Activated naive CD4-positive, alpha-beta T cell treated with anti-CD3 and anti-CD28 coated beads, Interleukin-2, amount 50 U/mL, for 24 hours (primary cell): Measurements from ENCODE around the gene SMIM41.
A peak's percentile ranks its signal among the peaks of the same experiment; 100 is the strongest.
"Not testable (repeated sequence)": the region's sequence is repeated elsewhere in the genome, so short reads cannot be mapped to it uniquely, and the experiment has no call there.

Source experiments
- H3K27ac Mint-ChIP-seq: one replicate; pipeline ENCODE4 v1.8.0; 2021; ENCODE audit warnings: mild to moderate bottlenecking, mixed read lengths
- H3K27me3 Mint-ChIP-seq: one replicate; pipeline ENCODE4 v1.8.0; 2021; ENCODE audit warnings: mixed read lengths
- H3K36me3 Mint-ChIP-seq: one replicate; pipeline ENCODE4 v1.8.0; 2021; ENCODE audit warnings: mixed read lengths
- H3K4me1 Mint-ChIP-seq: one replicate; pipeline ENCODE4 v1.8.0; 2021; ENCODE audit warnings: mixed read lengths
- H3K4me3 Mint-ChIP-seq: one replicate; pipeline ENCODE4 v1.8.0; 2021; ENCODE audit warnings: mild to moderate bottlenecking, mixed read lengths
- H3K9me3 Mint-ChIP-seq: one replicate; pipeline ENCODE4 v1.8.0; 2021; ENCODE audit warnings: mixed read lengths

Gene SMIM41

DNA sequence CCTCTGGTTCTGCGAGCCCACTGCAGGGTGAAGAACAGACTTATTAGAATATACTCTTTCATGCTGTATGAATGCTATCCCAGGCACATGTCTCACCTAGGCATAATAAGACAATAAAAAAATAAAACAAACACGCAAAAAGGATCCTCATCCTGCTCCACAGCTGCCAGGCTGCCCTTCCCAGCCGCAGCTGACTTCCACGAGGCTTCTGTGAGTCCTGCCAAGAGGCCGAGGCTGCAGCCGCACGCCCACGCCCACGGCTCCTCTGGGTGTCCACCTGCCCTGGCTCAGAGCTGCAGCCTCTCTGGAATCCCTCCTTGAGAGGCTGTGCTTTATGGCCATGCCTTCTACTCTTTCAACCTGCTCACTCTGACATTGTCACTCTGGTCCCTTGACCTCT lies 6.9 kb downstream of the SMIM41 start:
- Mint-ChIP-seq H3K4me1 (peaks cover 16% of the 10 kb centered on the region), H3K9me3 (no peaks in the 10 kb centered on the region), H3K27me3 (peaks cover 15% of the 10 kb centered on the region), H3K36me3 (no peaks in the 10 kb centered on the region), H3K27ac (no peak overlapping the region), H3K4me3 (no peak overlapping the region)

DNA sequence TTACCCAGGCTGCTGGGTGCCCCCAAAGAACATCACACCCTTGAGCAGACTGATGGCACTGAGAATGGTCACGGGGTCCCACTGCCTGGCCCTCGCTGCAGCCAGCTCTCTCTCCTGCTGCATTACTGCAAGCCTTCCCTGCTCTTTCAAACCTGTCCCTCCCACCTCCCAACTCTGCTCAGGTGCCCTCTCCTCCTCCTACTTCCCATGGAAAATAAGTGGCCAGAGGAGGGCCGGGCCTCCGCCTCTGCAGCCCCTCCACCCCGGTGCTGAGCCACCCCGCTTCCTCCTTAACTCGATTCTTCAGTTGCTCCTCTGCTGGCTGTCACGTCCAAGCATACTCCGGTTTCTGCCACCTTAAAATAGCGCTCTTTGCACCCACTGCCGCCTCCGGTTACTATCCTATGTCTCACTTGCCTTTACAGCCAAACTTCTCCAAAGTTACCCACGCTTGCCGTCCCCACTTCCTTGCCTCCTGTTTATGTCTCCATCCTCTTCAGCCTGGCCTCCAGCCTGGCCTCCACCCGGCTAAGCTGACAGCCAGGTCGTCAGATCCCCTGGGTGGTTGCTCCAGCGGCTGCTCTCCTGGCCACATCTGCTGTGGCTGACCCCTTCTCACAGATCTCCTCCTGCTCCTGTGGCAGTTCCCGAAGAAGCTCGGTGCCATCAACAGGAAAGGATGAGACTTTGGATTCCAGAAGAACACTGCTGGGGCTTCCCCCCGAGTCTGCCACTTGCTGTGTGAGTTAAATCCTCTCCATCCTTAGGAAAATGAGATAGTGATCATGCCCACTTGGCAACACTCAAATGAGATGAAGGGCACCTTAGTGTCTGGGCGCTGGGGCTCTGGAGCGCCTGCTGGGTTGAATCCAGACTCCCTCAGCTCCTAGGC lies 7.7 kb downstream of the SMIM41 start:
- no peaks in the 10 kb centered on the region for H3K9me3 Mint-ChIP-seq
- H3K36me3 Mint-ChIP-seq = no peaks in the 10 kb centered on the region
- H3K4me3 Mint-ChIP-seq = no peak overlapping the region
- H3K27ac Mint-ChIP-seq = no peak overlapping the region
- peaks cover 18% of the 10 kb centered on the region for H3K27me3 Mint-ChIP-seq
- H3K4me1 Mint-ChIP-seq = peaks cover 8% of the 10 kb centered on the region

DNA sequence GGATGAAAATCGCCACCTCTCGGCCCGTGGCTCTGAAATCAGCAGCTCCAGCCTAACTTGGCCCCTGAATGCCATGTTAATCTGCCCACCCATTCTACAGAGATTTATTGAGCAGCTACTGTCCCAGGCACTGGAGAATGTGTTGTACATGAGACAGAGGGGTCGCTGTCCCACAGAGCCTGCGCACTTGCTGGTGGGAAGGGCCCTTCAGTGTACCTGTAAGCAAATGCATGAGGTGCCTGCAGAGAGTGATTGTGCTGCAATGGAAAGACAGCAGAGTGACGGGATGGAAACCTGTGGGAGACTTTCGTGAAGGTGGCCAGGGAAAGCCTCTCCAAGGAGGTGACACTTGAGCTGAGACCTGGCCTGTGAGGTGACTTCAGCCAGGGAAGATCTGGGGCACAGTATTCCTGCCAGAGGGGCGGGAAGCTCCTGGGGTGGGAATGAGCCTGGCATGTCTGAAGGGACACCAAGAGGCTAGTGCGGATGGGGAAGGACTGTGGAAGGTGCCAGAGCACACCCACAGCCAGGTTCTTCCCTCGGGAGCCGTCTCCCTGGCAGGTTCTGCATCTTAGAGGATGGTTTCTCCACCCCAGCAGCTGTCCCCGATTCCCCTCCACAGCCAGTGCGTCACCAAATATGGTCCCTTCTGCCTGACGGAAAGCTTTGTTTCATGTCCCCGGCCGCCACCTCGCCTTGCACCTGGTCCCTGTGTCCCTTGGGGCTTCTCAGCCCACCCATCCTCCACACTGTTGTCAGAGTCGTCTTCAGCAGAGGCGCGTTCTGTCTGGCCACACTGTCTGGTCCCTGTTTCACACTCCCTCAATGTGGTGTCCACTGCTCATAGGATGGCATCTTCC lies 8.7 kb downstream of the SMIM41 start:
- Mint-ChIP-seq H3K4me3 (no peak overlapping the region), H3K36me3 (no peaks in the 10 kb centered on the region), H3K4me1 (peaks cover 4% of the 10 kb centered on the region), H3K27me3 (peaks cover 18% of the 10 kb centered on the region), H3K27ac (peak overlapping the region; percentile 37), H3K9me3 (no peaks in the 10 kb centered on the region)

DNA sequence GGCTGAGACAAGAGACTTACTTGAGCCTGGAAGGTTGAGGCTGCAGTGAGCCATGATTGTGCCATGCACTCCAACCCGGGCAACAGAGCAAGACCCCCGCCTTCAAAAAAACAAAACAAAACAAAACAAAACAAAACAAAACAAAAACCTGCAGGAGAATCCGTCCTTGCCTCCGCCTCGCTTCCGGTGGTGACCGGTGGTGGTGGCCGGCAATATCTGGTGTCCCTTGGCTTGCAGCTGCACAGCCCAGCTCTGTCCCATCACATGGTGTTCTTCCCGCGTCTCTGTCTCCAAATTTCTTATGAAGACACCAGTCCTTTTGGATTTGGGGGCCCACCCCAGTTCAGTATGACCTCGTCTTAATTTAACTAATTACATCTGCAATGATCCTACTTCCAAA lies 10.0 kb downstream of the SMIM41 start:
- Mint-ChIP-seq H3K27me3 (peaks cover 22% of the 10 kb centered on the region), H3K4me3 (no peak overlapping the region), H3K27ac (peak overlapping the region; percentile 17), H3K36me3 (no peaks in the 10 kb centered on the region), H3K9me3 (no peaks in the 10 kb centered on the region), H3K4me1 (no peaks in the 10 kb centered on the region)

DNA sequence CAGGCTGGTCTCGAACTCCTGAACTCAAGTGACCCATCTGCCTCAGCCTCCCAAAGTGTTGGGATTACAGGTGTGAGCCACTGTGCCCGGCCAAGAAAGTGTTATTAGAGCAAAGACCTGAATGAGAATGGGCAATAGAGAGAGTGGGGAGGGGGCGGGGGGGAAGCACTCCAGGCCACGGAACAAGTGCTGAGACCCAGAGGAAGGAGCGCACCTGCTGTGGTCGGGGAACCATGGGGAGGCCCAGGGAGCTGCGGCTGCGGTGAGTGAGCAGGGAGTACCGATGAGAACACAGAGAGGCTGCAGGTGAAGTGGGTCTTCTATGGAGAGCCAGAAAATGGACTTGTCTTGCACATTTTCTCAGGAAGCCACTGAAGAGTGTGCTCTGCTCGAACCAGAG lies 10.8 kb downstream of the SMIM41 start:
- no peak overlapping the region for H3K4me3 Mint-ChIP-seq
- H3K27ac Mint-ChIP-seq = no peak overlapping the region
- peaks cover 22% of the 10 kb centered on the region for H3K27me3 Mint-ChIP-seq
- H3K36me3 Mint-ChIP-seq = no peaks in the 10 kb centered on the region
- H3K4me1 Mint-ChIP-seq = no peaks in the 10 kb centered on the region
- no peaks in the 10 kb centered on the region for H3K9me3 Mint-ChIP-seq

DNA sequence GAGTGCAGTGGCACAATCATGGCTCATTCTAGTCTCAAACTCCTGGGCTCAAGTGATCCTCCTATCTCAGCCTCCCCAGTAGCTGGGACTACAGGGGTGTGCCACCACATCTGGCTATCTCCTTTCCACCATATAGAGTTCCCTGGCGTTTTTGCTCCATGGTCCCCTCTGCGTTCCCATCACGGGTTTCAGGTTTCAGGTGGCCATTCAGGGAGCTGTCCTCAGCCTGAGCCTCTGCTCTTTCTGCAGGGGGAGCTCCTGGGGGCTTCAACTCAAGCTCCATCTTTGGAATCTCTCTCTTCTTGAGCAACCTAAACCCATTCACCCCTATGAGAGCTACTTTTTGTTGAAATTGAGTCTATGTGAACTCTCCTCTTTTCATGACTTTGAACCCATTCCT lies 11.6 kb downstream of the SMIM41 start:
- peaks cover 23% of the 10 kb centered on the region for H3K27me3 Mint-ChIP-seq
- no peak overlapping the region for H3K4me3 Mint-ChIP-seq
- no peaks in the 10 kb centered on the region for H3K4me1 Mint-ChIP-seq
- no peaks in the 10 kb centered on the region for H3K36me3 Mint-ChIP-seq
- H3K9me3 Mint-ChIP-seq = no peaks in the 10 kb centered on the region
- peak overlapping the region; percentile 31 for H3K27ac Mint-ChIP-seq

DNA sequence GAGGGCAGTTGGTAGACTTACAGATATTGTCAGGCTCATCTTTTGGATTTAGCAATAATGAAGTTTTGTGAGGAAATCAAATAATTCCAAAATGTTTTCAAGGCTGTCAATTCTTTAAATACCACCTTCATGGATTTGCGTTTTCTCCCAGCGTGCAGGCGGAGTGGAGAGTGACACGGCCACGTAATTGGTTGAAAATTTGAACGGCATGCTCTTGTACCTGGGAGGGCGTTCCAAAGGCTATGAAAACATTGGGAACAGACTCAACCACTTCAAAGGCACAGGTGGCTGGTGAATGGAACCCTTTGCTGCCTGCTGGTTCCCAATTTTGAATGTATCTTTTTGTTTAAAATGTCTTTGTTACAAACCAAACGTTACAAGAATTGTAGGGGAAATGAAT lies 12.4 kb downstream of the SMIM41 start:
- Mint-ChIP-seq H3K27me3 (peaks cover 23% of the 10 kb centered on the region), H3K4me1 (no peaks in the 10 kb centered on the region), H3K4me3 (no peak overlapping the region), H3K27ac (no peak overlapping the region), H3K9me3 (no peaks in the 10 kb centered on the region), H3K36me3 (no peaks in the 10 kb centered on the region)

DNA sequence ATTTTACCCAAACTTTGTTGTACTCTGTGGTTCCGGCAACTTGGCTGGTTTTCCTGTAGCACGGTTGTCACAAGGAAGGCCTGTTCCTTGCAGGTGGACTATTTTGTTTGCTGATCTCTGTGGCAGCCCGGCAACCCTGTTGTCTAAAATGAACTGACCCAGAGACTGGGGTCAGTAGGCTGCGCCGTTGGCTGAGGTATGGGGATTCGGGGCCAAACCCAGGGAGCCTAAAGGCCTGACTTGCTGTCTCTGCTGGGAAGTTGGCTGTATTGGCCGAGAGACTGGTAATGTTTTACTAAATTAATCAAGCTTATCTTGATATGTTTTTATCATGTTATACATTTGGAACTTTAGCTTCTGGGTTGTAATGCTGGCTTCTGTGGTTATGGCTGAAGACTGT lies 13.8 kb downstream of the SMIM41 start:
- Mint-ChIP-seq H3K4me3 (no peak overlapping the region), H3K4me1 (no peaks in the 10 kb centered on the region), H3K9me3 (no peaks in the 10 kb centered on the region), H3K27me3 (peaks cover 26% of the 10 kb centered on the region), H3K27ac (no peak overlapping the region), H3K36me3 (no peaks in the 10 kb centered on the region)

DNA sequence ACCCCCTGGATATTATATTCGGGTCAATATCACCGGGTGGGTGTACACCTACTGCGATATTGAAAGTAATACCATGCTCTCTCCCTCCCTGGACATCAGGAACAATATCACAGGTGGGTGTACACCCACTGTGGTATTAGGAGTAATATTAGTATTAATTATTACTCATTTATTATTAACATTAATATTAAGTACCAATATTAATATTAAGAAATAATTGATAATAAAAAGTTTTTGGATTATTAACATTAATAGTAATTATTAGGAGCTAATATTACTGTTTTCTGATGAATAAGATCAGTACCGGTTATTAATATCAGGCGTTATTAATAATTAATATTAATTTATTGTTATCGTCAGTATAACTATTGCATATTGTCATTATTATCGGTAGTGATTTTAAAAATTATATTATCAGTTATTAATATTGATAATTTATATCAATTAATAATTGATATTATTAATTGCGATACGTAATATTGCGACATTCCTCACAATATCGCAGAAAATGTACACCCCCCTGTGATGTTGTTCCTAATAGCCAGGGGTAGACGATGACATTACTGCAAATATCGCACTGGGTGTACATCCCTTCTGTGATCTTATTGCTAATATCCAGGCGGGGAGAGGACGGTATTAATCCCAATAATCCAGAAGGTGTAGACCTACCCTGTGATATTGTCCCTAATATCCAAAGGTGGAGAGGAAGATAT lies 17.0 kb downstream of the SMIM41 start:
- Mint-ChIP-seq H3K9me3 (no peaks in the 10 kb centered on the region), H3K27ac (no peak overlapping the region), H3K4me1 (no peaks in the 10 kb centered on the region), H3K4me3 (no peak overlapping the region), H3K27me3 (peaks cover 25% of the 10 kb centered on the region), H3K36me3 (no peaks in the 10 kb centered on the region)

DNA sequence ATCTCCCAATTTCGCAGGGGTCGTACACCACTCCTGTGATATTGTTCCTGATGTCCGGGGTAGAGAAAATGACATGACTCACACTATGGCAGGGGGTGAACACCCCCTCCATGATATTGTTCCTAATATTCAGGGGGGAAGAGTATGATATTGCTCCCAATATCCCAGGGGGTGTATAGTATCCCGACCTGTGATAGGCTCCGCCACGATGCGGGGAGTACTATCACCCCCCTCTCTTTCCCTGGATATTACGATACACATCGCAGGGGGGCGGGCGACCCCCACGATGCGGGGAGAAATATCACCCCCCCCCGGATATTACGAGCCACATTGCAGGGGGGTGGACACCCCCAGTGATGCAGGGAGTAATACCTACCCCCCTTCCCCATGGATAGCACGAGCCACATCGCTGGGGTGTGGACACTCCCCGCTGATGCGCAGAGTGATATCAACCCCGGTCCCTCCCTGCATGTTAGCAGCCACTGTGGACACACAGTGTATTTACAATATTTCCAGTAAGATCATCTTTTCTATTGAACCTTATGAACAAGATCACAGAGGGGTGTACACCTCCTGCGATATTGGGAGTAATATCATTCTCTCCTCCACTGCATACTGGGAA lies 17.7 kb downstream of the SMIM41 start:
- no peaks in the 10 kb centered on the region for H3K36me3 Mint-ChIP-seq
- H3K4me1 Mint-ChIP-seq = no peaks in the 10 kb centered on the region
- H3K27ac Mint-ChIP-seq = peak overlapping the region; percentile 14
- H3K27me3 Mint-ChIP-seq = peaks cover 24% of the 10 kb centered on the region
- no peak overlapping the region for H3K4me3 Mint-ChIP-seq
- no peaks in the 10 kb centered on the region for H3K9me3 Mint-ChIP-seq

DNA sequence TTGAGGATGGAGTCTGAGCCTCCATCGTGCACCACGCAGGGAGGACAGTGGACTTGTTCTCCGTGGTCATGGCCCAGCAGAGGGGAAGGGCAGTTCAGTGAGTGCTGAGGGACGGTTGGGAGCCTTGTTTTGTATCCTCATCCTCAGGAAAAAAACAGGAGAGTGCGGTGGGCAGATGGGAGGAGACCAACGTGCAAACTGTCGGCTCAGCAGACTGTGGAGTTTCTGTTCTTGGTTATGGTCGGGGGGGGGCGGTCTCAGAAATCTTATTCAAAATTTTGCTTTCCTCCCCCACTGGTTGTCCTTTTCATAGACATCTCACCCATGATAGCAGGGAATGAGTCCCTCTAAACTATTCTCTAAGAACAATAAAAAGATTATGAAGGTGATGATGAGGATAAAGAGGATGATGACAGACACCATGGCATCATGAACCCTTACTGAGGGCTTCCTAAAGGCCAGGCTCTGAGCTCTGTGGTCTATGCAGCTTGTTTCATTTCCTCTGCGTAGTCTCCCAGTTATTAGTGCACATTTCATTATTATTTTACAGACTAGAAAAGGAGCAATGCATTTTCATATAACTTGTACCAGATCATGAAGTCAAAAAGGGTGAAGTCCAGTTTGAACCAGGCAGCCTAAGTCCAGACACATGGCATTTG lies 25.1 kb downstream of the SMIM41 start:
- H3K9me3 Mint-ChIP-seq, H3K4me1 Mint-ChIP-seq, H3K4me3 Mint-ChIP-seq, H3K27ac Mint-ChIP-seq, H3K36me3 Mint-ChIP-seq: not testable (repeated sequence)
- H3K27me3 Mint-ChIP-seq = peaks cover 28% of the 10 kb centered on the region

DNA sequence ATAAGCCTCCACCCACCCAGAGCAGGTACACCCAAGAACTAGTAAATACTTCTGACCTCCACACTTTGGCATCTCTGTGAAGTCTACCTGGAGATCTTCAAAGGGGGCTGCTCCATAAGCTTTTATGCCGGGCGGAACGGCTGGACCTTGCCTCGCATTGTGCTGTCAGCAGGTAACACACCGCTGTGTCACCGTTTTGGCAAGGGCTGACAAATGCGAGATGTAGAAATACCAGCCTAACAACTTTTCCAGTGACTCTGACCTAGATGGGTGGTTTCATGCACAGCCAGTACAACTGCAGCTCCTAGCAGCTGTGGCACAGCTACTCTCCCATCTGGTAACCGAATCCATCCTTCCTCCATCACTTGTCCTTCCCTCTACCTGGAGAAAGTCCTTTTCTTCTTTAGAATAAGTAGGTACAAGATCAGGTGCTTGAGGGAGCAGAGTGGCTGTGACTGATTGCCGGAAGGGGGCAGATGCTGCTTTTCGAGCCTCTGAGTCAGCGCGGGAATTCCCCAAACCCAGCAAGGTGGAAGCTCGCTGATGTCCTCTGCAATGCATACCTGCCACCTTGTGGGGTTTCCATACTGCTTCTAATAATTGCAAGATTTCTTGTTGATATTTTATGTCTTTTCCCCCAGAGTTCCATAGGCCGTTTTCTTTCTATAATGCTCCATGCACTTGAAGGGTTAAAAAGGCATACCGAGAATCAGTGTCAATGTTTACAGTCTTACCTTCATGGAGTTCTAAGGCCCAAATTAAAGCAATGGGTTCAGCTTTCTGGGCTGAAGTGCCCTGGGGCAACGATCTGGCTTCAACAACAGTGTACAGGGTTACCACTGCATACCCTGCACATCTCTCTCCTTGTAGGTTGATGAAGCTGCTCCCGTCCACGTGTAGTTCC lies 37.0 kb downstream of the SMIM41 start:
- H3K9me3 Mint-ChIP-seq, H3K36me3 Mint-ChIP-seq, H3K27me3 Mint-ChIP-seq, H3K4me3 Mint-ChIP-seq, H3K27ac Mint-ChIP-seq: not testable (repeated sequence)
- H3K4me1 Mint-ChIP-seq = peaks cover 12% of the 10 kb centered on the region

DNA sequence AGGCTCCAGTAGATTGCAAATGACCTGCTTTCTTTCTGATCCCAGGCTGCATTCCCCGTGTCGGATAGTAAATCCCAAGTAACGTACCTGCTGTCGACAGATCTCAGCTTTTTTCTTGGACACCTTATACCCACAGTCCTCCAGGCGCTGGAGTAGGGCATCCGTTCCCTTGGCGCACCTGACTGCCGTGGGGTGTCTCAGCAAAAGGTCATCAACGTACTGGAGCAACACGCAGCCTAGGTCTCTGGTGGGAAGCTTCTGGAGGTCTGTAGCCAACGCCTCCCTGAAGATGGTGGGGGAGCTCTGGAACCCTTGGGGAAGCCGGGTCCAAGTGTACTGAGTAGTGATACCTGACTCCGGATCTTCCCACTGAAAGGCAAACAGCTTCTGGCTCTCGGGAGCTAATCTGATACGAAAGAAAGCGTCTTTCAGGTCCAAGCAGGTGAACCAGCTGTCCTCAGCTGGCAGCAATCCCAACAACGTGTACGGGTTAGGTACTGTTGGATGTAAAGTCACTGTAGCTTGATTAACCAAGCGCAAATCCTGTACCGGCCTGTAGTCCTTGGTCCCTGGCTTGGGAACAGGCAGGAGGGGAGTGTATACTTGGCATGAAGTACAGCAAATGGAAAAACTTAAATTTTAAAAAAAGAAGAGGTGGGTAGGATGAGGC lies 38.4 kb downstream of the SMIM41 start:
- Mint-ChIP-seq H3K27ac (peak overlapping the region; percentile 47), H3K4me1 (peaks cover 12% of the 10 kb centered on the region)
- not testable (repeated sequence) for H3K4me3 Mint-ChIP-seq, H3K9me3 Mint-ChIP-seq, H3K36me3 Mint-ChIP-seq, H3K27me3 Mint-ChIP-seq
